Effector memory CD4-positive, alpha-beta T cell (primary cell): ENCODE results near the gene ARHGEF16.
A peak's percentile ranks its signal among the peaks of the same experiment; 100 is the strongest.

Experiments
- DNase-seq, 3 donors: peaks; one replicate each; pipeline ENCODE4 v3.0.0-alpha.2; 2020
- H3K27ac ChIP-seq: 2 replicates; pipeline ENCODE4 v1.7.0; 2013; ENCODE audit warnings: mild to moderate bottlenecking, low read length, moderate library complexity; ENCODE audit not compliant: insufficient read depth, poor library complexity, severe bottlenecking
- H3K27me3 ChIP-seq: replicated peaks from 2 replicates; pipeline ENCODE4 v1.7.0; 2013; ENCODE audit warnings: mild to moderate bottlenecking, low read length; ENCODE audit not compliant: insufficient read depth, control insufficient read depth, poor library complexity, severe bottlenecking
- H3K36me3 ChIP-seq: 2 replicates; pipeline ENCODE4 v1.7.0; 2013; ENCODE audit warnings: mild to moderate bottlenecking, low read length, moderate library complexity; ENCODE audit not compliant: control insufficient read depth, insufficient read depth
- H3K4me1 ChIP-seq: 2 replicates; pipeline ENCODE4 v1.7.0; 2013; ENCODE audit warnings: low read length, mild to moderate bottlenecking; ENCODE audit not compliant: control insufficient read depth, insufficient read depth, poor library complexity, severe bottlenecking
- H3K4me3 ChIP-seq: 2 replicates; pipeline ENCODE4 v1.7.0; 2013; ENCODE audit warnings: low read length, low read depth, mild to moderate bottlenecking; ENCODE audit not compliant: insufficient read depth, poor library complexity, severe bottlenecking
- H3K9me3 ChIP-seq: 2 replicates; pipeline ENCODE4 v1.7.0; 2013; ENCODE audit warnings: mild to moderate bottlenecking, low read length, moderate library complexity; ENCODE audit not compliant: control insufficient read depth
- total RNA-seq, 3 donors: gene quantifications; one replicate each; lab custom pipeline; 2026; lab: John Stamatoyannopoulos, UW

The ARHGEF16 gene
- 0.09 to 0.19 (median 0.17) reads per million in 3 donors for total RNA-seq

DNA sequence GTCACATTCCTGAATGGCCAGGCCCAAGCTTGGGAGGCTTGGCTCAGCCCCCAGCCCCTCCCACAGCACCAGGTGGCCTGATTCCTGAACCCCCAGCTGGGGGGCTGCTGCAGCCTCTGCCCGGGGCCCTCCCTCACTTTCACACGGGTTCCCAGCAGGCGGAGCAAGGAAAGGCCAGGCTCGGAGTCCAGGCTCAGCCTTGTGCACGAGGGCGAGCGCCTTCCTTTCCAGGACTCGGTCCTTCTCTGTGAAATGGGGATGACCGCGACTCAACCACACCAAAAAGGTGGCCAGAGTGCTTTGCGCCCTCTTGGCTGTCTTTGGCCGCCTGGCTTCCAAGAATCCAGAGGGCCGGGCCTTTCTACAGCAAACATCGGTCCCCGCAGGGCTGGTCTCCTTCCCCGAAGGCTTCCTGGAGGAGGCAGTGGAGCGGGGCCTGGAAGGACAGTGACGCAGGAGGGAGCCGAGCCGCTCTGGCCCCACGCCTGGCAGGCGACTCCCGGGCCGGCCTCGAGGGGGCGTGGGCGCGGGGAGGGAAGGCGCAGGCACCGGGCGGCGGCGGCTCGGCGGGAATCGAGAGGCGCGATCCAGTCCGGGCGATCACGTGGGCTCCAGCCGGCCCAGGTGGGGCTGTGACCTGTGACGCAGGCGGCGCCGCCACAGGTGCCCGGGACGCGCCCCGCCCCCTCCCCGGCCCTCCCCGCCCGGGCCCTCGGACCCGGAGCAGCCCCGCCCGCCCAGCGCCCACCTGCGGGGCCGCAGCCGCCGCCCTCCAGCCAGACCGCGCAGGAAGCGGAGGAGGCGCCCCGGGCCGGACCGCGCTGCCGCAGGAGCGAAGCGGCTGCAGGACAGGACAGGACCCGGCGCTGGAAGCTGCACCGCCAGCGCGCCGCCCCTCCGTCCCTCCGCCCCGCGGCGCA is at the start of gene ARHGEF16:
Gene ARHGEF16, plus strand, starts transcription at position 775 of the 920 bp plus-strand sequence. CDS start 8,420 bp downstream, outside the sequence.
- Histone ChIP-seq H3K9me3 (no peaks in the 10 kb centered on the region), H3K36me3 (no peaks in the 10 kb centered on the region), H3K27me3 (peaks cover 5% of the 10 kb centered on the region), H3K27ac (no peak within 1 kb of the TSS), H3K4me3 (peak within 1 kb of the TSS; percentile 52), H3K4me1 (peaks cover 15% of the 10 kb centered on the region)
- peak in 1 of 3 donors; percentile 27 for DNase-seq

DNA sequence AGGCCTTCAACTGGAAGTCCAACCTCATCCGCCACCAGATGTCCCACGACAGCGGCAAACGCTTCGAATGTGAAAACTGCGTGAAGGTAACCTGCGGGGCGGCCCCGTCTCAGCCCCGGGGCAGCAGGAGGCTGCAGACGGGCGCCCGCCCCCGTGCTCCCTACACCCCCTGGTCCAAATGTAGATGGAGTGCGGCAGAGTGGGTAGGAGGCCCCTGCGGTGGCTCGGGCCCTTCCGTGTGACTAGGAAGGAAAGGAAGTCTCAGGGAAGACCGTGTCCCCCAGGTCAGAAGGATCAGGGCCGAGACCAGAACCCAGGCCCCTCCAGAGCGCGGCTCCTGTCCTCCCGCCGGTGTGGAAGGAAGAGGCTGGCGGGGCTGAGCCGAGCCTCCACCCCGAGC is 49.7 kb upstream of the ARHGEF16 start:
- Histone ChIP-seq H3K27me3 (no peaks in the 10 kb centered on the region), H3K36me3 (no peaks in the 10 kb centered on the region), H3K9me3 (no peaks in the 10 kb centered on the region), H3K4me3 (no peak overlapping the region), H3K27ac (no peak overlapping the region), H3K4me1 (no peaks in the 10 kb centered on the region)
- DNase-seq = no peak

DNA sequence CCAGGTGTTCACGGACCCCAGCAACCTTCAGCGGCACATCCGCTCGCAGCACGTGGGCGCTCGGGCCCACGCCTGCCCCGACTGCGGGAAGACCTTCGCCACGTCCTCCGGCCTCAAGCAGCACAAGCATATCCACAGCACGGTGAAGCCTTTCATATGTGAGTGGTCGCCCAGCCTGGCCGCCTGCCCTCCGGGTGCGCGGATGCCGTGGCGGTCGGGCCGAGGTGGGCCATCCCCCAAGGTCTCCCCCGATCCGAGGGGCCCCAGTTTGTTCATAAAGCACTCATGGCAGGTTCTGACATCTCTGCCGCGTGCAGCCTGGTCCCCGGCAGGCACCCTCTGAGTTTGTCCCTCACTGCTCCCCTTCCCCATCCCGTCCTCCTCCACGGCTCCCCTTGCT is 49.0 kb upstream of the ARHGEF16 start:
- H3K36me3 ChIP-seq = no peaks in the 10 kb centered on the region
- H3K4me1 ChIP-seq = no peaks in the 10 kb centered on the region
- no peaks in the 10 kb centered on the region for H3K9me3 ChIP-seq
- H3K4me3 ChIP-seq = no peak overlapping the region
- H3K27ac ChIP-seq = no peak overlapping the region
- DNase-seq = no peak
- H3K27me3 ChIP-seq = no peaks in the 10 kb centered on the region

DNA sequence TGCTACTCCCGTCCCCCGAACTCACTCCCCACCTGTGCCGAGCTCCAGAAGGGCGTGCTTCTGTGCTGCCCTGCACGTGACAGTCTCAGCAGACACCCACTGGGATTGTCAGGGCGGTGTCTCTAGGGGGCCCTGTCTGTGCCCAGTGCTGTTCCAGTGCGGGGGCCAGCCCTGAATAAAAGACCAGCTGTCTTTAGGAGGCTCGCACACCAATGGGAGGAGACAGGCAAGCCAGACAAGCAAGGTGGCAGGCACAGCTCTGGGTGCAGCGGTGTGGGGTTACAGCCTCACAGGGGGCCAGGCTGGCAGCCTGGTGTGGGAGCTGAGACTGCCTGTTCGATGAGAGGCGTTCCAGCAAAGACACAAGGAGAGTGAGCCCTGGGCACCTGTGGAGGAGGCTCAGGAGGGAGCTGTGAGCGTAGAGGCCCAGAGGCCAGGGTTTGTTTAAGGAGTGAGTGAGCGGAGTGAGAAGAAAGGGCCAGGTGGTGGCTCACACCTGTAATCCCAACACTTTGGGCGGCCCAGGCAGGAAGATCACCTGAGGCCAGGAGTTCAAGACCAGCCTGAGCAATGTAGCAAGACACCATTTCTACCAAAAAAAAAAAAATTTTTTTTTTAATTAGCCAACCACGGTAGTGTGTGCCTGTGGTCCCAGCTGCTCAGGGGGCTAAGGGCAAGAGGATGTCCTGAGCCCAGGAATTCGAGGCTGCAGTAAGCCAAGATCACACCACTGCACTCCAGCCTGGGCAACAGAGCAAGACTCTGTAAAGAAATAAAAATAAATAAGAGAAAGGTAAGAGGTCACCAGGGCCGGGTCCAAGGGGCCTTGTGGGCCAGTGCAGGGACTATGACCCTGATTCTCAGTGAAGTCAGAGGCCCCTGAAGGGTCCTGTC is 48.2 kb upstream of the ARHGEF16 start:
- no peaks in the 10 kb centered on the region for H3K9me3 ChIP-seq
- H3K4me1 ChIP-seq = no peaks in the 10 kb centered on the region
- no peaks in the 10 kb centered on the region for H3K36me3 ChIP-seq
- no peaks in the 10 kb centered on the region for H3K27me3 ChIP-seq
- no peak overlapping the region for H3K4me3 ChIP-seq
- no peak for DNase-seq
- H3K27ac ChIP-seq = no peak overlapping the region

DNA sequence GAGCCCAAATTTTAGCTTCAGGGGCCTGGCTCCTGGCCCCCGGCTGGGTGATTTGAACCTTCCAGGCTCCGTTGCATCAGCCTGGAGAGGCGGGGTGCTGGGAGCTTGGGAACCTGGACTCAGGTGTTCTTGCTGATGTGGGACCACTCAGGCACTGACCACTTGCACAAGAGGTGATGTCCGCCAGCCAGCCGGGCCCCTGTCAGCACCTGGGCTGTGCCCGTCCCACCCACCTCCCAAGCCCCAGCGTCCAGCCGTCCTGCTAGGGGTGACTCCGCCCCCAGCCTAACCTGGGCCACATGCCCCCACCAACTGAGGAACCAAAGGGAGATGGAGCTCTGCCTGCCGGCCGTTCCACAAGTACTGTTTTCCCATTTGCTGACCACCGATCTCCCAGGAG is 47.4 kb upstream of the ARHGEF16 start:
- Histone ChIP-seq H3K4me3 (no peak overlapping the region), H3K27me3 (no peaks in the 10 kb centered on the region), H3K9me3 (no peaks in the 10 kb centered on the region), H3K4me1 (no peaks in the 10 kb centered on the region), H3K36me3 (no peaks in the 10 kb centered on the region), H3K27ac (no peak overlapping the region)
- DNase-seq = no peak

DNA sequence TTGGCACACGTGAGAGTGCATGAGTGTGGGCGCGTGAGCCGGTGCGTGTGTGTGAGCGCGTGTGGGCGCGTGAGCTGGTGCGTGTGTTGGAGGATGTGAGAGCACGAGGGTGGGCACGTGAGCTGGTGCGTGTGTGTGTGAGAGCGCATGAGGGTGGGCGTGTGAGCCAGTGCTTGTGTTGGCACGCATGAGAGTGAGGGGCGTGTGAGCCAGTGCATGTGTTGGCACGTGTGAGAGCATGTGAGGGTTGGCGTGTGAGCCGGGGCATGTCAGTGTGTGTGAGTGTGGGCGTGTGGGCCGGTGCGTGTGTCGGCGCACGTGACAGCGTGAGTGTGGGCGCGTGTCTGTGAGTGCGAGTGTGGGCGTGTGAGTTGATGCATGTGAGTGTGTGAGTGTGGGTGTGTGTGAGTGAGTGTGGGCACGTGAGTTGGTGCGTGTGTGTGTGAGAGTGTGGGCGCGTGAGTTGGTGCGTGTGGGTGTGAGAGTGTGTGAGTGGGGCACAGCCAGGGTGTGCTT is 45.7 kb upstream of the ARHGEF16 start:
- H3K4me3 ChIP-seq = no peak overlapping the region
- H3K36me3 ChIP-seq = no peaks in the 10 kb centered on the region
- H3K27me3 ChIP-seq = no peaks in the 10 kb centered on the region
- no peak for DNase-seq
- no peaks in the 10 kb centered on the region for H3K4me1 ChIP-seq
- no peaks in the 10 kb centered on the region for H3K9me3 ChIP-seq
- H3K27ac ChIP-seq = no peak overlapping the region

DNA sequence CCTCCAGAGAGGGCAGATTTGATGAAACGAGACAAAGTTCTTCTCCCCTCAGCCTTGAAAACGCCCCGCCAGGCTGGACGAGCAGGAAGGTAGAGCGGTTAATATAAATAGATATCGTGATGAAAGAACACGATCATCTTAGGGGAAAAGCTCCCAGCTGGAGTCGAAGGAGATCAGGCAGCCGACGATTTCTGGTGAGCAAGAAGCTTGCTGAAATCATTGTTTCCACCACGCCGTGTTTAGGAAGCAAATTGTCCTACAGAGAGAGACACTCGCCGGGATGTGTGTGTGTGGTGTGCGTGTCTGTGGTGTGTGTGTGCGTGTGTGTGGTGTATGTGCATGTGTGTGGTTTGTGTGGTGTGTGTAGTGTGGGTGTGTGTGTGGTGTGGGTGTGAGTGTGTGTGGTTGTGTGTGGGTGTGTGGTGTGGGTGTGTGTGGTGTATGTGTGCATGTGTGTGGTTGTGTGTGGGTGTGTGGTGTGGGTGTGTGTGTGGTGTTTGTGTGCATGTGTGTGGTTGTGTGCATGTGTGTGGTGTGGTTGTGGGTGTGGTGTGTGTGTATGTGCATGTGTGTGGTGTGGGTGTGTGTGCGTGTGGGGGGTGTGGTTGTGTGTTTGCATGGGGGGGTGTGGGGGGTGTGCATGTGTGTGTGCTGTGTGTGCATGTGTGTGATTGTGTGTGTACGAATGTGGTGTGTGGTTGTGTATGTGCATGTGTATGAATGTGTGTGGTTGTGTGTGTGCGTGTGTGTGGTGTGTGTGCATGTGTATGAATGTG is 44.9 kb upstream of the ARHGEF16 start:
- H3K9me3 ChIP-seq = no peaks in the 10 kb centered on the region
- H3K27ac ChIP-seq = no peak overlapping the region
- H3K4me3 ChIP-seq = no peak overlapping the region
- DNase-seq = no peak
- no peaks in the 10 kb centered on the region for H3K36me3 ChIP-seq
- H3K27me3 ChIP-seq = no peaks in the 10 kb centered on the region
- H3K4me1 ChIP-seq = no peaks in the 10 kb centered on the region

DNA sequence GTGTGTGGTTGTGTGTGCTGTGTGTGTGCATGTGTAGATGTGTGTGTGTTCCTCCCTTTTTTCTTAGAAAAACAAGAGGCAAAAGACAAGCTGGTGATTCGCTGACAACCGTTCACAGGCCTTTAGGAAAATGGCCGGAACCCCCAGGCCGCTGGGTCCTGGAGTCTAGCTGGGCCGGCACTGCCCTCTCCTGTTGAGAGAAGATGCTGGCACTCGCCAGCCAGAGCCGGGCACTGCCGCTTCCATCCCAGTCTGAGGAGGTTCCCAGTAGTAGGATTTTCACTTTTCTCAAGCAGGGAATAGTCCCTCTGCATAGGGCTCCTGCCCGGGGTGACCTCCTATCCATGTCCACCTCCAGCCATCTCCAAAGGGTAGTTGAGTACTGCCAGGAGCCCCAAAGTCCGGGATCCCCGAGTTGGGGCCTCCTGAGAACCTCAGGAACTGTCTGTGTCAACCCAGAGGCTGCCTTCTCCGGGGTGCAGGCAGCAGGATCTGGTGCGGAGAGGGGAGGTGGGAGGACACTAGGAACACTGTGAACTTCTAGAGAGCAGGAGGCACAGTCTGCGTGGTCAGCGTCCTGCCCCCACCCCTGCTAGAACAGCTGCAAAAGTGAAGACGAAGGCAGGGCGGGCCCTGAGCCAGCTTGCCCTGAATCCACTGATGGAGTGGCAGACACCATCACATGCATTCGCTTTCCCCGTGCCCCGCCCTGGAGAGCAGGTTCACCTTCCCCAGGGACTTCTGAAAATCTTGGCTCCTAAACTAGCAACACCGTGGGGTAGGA is 44.1 kb upstream of the ARHGEF16 start:
- no peak overlapping the region for H3K4me3 ChIP-seq
- no peaks in the 10 kb centered on the region for H3K9me3 ChIP-seq
- no peak for DNase-seq
- no peaks in the 10 kb centered on the region for H3K27me3 ChIP-seq
- no peaks in the 10 kb centered on the region for H3K4me1 ChIP-seq
- no peak overlapping the region for H3K27ac ChIP-seq
- H3K36me3 ChIP-seq = no peaks in the 10 kb centered on the region

DNA sequence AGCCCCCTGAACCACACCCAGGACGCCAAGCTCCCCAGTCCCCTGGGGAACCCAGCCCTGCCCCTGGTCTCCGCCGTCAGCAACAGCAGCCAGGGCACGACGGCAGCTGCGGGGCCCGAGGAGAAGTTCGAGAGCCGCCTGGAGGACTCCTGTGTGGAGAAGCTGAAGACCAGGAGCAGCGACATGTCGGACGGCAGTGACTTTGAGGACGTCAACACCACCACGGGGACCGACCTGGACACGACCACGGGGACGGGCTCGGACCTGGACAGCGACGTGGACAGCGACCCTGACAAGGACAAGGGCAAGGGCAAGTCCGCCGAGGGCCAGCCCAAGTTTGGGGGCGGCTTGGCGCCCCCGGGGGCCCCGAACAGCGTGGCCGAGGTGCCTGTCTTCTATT is 42.7 kb upstream of the ARHGEF16 start:
- peaks cover 5% of the 10 kb centered on the region for H3K9me3 ChIP-seq
- no peaks in the 10 kb centered on the region for H3K36me3 ChIP-seq
- DNase-seq = no peak
- H3K4me3 ChIP-seq = no peak overlapping the region
- H3K27me3 ChIP-seq = no peaks in the 10 kb centered on the region
- no peak overlapping the region for H3K27ac ChIP-seq
- no peaks in the 10 kb centered on the region for H3K4me1 ChIP-seq
